Measurements from ENCODE around the gene CMTM3. TPM values are rescaled to one million over a fixed set of nuclear protein-coding genes. Genes with fewer than 3 reads are reported as not detected.
A peak's percentile ranks its signal among the peaks of the same experiment; 100 is the strongest.

CMTM3 gene
- total RNA-seq, 6 experiments from 2014 or later, result 1.6 to 9.6 (median 5.4) TPM

DNA sequence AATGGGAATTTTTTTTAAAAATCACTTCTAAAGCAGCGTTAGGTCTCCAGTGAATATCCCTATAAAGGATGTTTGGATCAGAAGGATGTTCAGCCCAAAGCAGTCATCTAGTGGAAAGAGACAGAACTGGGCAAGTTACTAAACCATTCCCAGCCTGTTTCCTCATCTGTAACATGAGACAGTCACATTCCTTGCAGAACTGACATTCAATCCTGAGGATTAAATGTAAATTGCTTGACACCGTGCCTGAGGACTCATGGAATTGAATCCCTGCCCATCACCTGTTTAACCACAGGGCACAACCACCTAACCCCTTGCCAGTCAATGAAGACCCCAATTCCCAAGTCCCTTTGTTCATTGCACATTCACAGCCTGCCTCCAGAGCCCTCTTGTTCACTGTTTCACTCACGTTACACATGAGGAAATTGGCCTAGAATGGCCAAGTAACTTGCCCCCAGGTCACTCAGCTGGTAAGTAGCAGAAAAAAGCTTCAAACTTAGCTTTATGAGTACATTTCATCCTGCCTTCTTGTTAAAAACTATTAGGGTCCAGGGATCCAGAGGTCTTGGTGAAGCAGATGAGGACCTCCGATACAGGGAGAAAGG, 23.8 kb upstream of the CMTM3 start:
- intact Hi-C loops (cut with DNase I), result no loop called here
- Histone ChIP-seq H3K9me3 (no peaks in the 10 kb centered on the region), H3K4me3 (no peak overlapping the region), H3K36me3 (no peaks in the 10 kb centered on the region), H3K27me3 (peaks cover 0 to 8% of the 10 kb centered on the region in 2 donors), H3K4me1 (peaks cover 0 to 6% (median 0%) of the 10 kb centered on the region in 4 donors), H3K27ac (no peak overlapping the region)
- DNase-seq, result no peak
- ATAC-seq, result no peak
- 96% methylated on average over 4 of the region's 4 CpGs for WGBS (ENCODE audit: insufficient coverage, low coverage, low lambda C conversion rate, missing lambda C conversion rate)
- TF ChIP-seq POLR2A (IDR thresholded peaks at IDR 0.05), result no peak
- TF ChIP-seq, protein P1, sequence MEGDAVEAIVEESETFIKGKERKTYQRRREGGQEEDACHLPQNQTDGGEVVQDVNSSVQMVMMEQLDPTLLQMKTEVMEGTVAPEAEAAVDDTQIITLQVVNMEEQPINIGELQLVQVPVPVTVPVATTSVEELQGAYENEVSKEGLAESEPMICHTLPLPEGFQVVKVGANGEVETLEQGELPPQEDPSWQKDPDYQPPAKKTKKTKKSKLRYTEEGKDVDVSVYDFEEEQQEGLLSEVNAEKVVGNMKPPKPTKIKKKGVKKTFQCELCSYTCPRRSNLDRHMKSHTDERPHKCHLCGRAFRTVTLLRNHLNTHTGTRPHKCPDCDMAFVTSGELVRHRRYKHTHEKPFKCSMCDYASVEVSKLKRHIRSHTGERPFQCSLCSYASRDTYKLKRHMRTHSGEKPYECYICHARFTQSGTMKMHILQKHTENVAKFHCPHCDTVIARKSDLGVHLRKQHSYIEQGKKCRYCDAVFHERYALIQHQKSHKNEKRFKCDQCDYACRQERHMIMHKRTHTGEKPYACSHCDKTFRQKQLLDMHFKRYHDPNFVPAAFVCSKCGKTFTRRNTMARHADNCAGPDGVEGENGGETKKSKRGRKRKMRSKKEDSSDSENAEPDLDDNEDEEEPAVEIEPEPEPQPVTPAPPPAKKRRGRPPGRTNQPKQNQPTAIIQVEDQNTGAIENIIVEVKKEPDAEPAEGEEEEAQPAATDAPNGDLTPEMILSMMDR (IDR thresholded peaks at IDR 0.05), result no peak

DNA sequence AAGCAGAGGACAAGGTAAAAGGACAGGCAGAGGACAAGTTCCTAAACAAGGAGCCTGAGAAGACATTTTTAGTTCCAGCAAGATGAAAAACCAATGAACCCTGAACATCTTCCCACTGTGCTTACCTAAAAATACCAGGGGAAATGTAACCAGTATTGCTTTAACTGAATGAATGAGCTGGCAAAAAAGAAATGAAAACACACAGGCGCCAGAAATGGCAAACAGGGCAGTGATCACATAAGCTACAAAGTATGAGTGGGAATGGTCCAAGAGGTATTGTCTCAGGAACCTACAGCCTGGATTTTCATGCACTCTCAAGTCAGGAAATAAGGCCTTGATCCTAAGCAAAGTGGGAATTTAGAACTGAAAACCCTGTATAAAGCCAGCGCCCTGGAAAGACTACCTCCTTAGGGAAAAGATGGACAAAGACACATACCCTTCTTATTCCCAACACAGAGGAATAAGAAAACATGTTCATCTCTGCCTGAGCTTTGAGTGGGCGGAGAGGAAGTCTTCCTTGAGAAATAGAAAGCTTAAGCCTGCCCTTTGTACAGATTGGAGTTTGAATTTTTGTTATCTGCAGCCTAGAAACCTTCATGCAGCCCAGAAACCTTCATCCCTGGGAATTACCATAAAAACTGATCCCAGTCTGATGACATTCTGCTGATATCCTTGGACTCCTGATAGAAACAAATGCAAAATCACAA, 23.1 kb upstream of the CMTM3 start:
- 83% methylated on average over 3 of the region's 3 CpGs for WGBS (ENCODE audit: insufficient coverage, low coverage, low lambda C conversion rate, missing lambda C conversion rate)
- Histone ChIP-seq H3K27me3 (peaks cover 0 to 8% of the 10 kb centered on the region in 2 donors), H3K36me3 (no peaks in the 10 kb centered on the region), H3K27ac (no peak overlapping the region), H3K4me3 (no peak overlapping the region), H3K9me3 (no peaks in the 10 kb centered on the region), H3K4me1 (peaks cover 0 to 6% (median 0%) of the 10 kb centered on the region in 4 donors)
- DNase-seq (no peak), ATAC-seq (no peak)
- TF ChIP-seq POLR2A (IDR thresholded peaks at IDR 0.05), result no peak
- TF ChIP-seq, protein P1 (IDR thresholded peaks at IDR 0.05), result no peak
- intact Hi-C loops (cut with DNase I), result no loop called here

DNA sequence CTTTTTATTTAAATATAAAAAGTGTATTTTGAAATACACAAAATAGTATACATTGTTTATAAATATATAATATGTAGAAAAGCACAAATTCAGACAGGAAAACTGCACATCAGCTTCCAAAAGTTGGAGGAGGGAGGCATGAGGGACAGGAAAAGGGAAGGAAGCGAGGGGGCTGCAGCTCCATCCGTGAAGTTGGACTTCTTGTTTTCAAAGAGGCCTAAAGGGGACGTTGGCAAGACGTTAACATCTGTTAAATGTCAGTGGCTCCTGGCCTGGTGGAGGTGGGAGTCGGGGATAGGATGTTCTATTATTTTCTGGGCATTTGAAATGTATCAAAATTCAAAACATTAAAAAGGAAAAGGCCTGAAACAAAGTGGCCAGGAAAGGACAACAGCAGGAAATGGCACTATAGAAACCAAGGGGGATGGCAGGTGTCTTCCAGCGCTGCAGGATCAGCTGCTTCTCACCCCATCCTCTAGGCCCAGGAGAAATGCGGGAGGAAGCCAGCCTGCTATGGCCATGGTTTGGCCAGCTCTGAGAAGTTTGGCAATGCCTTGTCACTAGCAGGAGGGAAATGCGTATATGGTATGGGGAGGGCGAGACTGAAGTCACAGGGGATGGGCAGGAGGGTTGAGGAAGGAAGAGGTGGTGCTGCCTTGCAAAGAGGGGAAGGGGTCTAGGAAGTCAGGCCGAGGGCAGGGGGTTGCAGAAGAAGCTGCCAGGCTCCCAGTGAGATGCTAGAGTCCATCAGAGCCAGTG, 18.8 kb upstream of the CMTM3 start:
- H3K9me3 ChIP-seq, result no peaks in the 10 kb centered on the region
- intact Hi-C loops (cut with DNase I), result no loop called here
- no peaks in the 10 kb centered on the region for H3K27me3 ChIP-seq
- no peaks in the 10 kb centered on the region for H3K4me1 ChIP-seq
- no peak overlapping the region for H3K27ac ChIP-seq
- 54% methylated on average over 10 of the region's 10 CpGs for WGBS (ENCODE audit: insufficient coverage, low coverage, low lambda C conversion rate, missing lambda C conversion rate)
- peak; percentile 36 to 62 (median 52) for ATAC-seq
- H3K36me3 ChIP-seq, result no peaks in the 10 kb centered on the region
- no peak for DNase-seq
- no peak overlapping the region for H3K4me3 ChIP-seq
- TF ChIP-seq, protein P1 (IDR thresholded peaks at IDR 0.05), result no peak
- no peak for TF ChIP-seq POLR2A (IDR thresholded peaks at IDR 0.05)

DNA sequence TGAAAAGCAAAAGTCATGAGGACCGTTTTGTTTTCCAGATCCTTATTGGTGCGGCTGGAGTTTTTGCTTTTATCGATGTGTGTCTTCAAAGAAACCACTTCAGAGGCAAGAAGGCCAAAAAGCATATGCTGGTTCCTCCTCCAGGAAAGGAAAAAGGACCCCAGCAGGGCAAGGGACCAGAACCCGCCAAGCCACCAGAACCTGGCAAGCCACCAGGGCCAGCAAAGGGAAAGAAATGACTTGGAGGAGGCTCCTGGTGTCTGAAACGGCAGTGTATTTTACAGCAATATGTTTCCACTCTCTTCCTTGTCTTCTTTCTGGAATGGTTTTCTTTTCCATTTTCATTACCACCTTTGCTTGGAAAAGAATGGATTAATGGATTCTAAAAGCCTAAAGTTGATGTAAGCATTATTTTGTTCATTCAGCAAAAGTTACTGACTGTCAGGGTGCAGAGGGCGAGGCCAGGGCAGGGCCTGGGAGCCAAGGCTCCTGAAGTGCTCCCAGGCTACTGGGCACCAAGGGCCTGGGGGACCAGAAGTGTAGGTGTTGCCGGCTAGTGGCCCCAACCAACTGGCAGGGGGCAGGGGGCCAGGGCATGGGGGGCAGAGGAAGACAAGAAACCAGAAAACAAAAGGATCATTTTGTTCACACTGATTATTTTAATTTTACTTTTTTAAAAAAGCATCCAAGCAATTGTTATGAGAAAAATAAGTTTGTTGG, 16.5 kb upstream of the CMTM3 start:
- H3K4me3 ChIP-seq, result no peak overlapping the region
- no peaks in the 10 kb centered on the region for H3K36me3 ChIP-seq
- no peak overlapping the region for H3K27ac ChIP-seq
- intact Hi-C loops (cut with DNase I), result no loop called here
- TF ChIP-seq, protein P1 (IDR thresholded peaks at IDR 0.05), result no peak
- TF ChIP-seq POLR2A (IDR thresholded peaks at IDR 0.05), result no peak
- H3K4me1 ChIP-seq, result no peaks in the 10 kb centered on the region
- H3K27me3 ChIP-seq, result no peaks in the 10 kb centered on the region
- no peaks in the 10 kb centered on the region for H3K9me3 ChIP-seq
- no peak for DNase-seq
- ATAC-seq, result no peak
- WGBS (ENCODE audit: insufficient coverage, low coverage, low lambda C conversion rate, missing lambda C conversion rate), result 61% methylated on average over 7 of the region's 7 CpGs
